ENCODE measurements around the gene CENPW. TPM values are rescaled to one million over a fixed set of nuclear protein-coding genes. Genes with fewer than 3 reads are reported as not detected.

The CENPW gene
- total RNA-seq, 1 experiment from 2014 or later, result 46.9 TPM

- DNase-seq (ENCODE audit: low read depth, low spot score) (no peak), ATAC-seq (peak; percentile 41; the same call in 1 of the 2 replicates)
- intact Hi-C loops (cut with micrococcal nuclease), result no loop called here
- Histone ChIP-seq H3K9ac (ENCODE audit: low read length) (no peak overlapping the region), H3K4me3 (replicated peaks in 1 of 2; ENCODE audit: low read depth in 1 of 2, low read length in 2 of 2) (no peak overlapping the region), H3K4me1 (ENCODE audit: control insufficient read depth in 1 of 2, insufficient read depth in 2 of 2, low read length in 2 of 2) (0 out of 4 replicates have a peak, but pooled peaks cover 0 to 2% of the 10 kb centered on the region in 2 experiments), H2AFZ (ENCODE audit: low read depth, low read length, poor library complexity, severe bottlenecking) (no peak overlapping the region), H3K27me3 (ENCODE audit: insufficient read depth, low read length) (no peaks in the 10 kb centered on the region), H3K4me2 (ENCODE audit: low read length) (no peak overlapping the region), H3K79me2 (ENCODE audit: insufficient read depth, low read length) (peaks cover 2% of the 10 kb centered on the region), H3K27ac (ENCODE audit: low read depth, low read length) (no peak overlapping the region), H3K36me3 (ENCODE audit: control insufficient read depth in 1 of 2, insufficient read depth in 2 of 2, low read length in 2 of 2) (no peaks in the 10 kb centered on the region), H3K9me2 (ENCODE audit: insufficient read depth) (no peaks in the 10 kb centered on the region), H4K20me1 (ENCODE audit: insufficient read depth) (no peaks in the 10 kb centered on the region), H3K9me3 (ENCODE audit: control insufficient read depth in 1 of 2, insufficient read depth in 1 of 2, low read depth in 1 of 2, low read length in 2 of 2) (no peaks in the 10 kb centered on the region)
- ChIA-PET POLR2A (no interaction called here), CTCF (no interaction called here), RAD21 (ENCODE audit: low non-redundant PET in 1 of 2, low total read pairs in 2 of 2, uncharacterized antibody in 2 of 2, unreplicated experiment in 2 of 2) (no interaction called here)
- BruUV-seq (replicated peaks), result no TSS peak
- TF ChIP-seq, protein P1, sequence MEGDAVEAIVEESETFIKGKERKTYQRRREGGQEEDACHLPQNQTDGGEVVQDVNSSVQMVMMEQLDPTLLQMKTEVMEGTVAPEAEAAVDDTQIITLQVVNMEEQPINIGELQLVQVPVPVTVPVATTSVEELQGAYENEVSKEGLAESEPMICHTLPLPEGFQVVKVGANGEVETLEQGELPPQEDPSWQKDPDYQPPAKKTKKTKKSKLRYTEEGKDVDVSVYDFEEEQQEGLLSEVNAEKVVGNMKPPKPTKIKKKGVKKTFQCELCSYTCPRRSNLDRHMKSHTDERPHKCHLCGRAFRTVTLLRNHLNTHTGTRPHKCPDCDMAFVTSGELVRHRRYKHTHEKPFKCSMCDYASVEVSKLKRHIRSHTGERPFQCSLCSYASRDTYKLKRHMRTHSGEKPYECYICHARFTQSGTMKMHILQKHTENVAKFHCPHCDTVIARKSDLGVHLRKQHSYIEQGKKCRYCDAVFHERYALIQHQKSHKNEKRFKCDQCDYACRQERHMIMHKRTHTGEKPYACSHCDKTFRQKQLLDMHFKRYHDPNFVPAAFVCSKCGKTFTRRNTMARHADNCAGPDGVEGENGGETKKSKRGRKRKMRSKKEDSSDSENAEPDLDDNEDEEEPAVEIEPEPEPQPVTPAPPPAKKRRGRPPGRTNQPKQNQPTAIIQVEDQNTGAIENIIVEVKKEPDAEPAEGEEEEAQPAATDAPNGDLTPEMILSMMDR (IDR thresholded peaks at IDR 0.05 in 2 of 3, conservative IDR thresholded peaks at IDR 0.05 in 1 of 3; ENCODE audit: borderline replicate concordance in 1 of 3, insufficient read depth in 1 of 3, low read depth in 2 of 3, low read length in 2 of 3), result peak in 2 of 3 experiments; percentile 42 to 47; a peak in 3 of 6 replicates
- no peak for TF ChIP-seq RAD21 (IDR thresholded peaks at IDR 0.05; ENCODE audit: low read depth)
These were observed 4.7 kb upstream of the CENPW start for GRCh38 chr6:126335210-126335609.

DNA sequence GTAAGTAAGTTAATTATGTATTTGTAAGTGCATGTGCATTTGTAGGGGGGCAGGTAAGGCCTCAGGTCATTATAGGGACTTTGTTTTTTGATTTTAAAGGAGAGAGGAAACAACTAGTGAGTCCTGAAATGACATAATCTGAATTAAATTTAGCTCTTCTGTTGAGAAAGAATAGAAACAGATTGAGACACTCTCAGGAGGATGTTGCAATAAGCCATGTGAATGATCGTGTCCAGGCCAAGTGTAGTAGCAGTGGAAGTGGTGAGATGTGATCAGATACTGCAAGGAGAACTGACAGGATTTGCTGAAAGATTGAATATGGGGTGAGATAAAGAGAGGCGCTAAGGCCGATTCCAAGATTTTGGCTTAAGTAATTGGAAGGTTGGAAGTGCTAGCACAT is 2.6 kb upstream of the CENPW start:
- Histone ChIP-seq H3K27ac (ENCODE audit: low read depth, low read length) (no peak overlapping the region), H3K9ac (ENCODE audit: low read length) (no peak overlapping the region), H3K9me3 (ENCODE audit: control insufficient read depth in 1 of 2, insufficient read depth in 1 of 2, low read depth in 1 of 2, low read length in 2 of 2) (no peaks in the 10 kb centered on the region), H3K27me3 (ENCODE audit: insufficient read depth, low read length) (no peaks in the 10 kb centered on the region), H3K36me3 (ENCODE audit: control insufficient read depth in 1 of 2, insufficient read depth in 2 of 2, low read length in 2 of 2) (no peaks in the 10 kb centered on the region), H3K4me1 (ENCODE audit: control insufficient read depth in 1 of 2, insufficient read depth in 2 of 2, low read length in 2 of 2) (peaks cover 5 to 8% of the 10 kb centered on the region in 2 experiments; a peak in 2 of 4 replicates), H3K4me3 (replicated peaks in 1 of 2; ENCODE audit: low read depth in 1 of 2, low read length in 2 of 2) (no peak overlapping the region), H3K9me2 (ENCODE audit: insufficient read depth) (no peaks in the 10 kb centered on the region), H4K20me1 (ENCODE audit: insufficient read depth) (no peaks in the 10 kb centered on the region), H3K4me2 (ENCODE audit: low read length) (no peak overlapping the region), H2AFZ (ENCODE audit: low read depth, low read length, poor library complexity, severe bottlenecking) (no peak overlapping the region), H3K79me2 (ENCODE audit: insufficient read depth, low read length) (peaks cover 23% of the 10 kb centered on the region)
- DNase-seq (ENCODE audit: low read depth, low spot score) (no peak), ATAC-seq (no peak)
- ChIA-PET POLR2A (no interaction called here), RAD21 (ENCODE audit: low non-redundant PET in 1 of 2, low total read pairs in 2 of 2, uncharacterized antibody in 2 of 2, unreplicated experiment in 2 of 2) (no interaction called here), CTCF (no interaction called here)
- no TSS peak for BruUV-seq (replicated peaks)
- no peak for TF ChIP-seq ZFX (IDR thresholded peaks at IDR 0.05)
- TF ChIP-seq YY1 (IDR thresholded peaks at IDR 0.05; ENCODE audit: extremely low read depth, insufficient replicate concordance, low read depth, low read length), result no peak
- no peak for TF ChIP-seq MAX (IDR thresholded peaks at IDR 0.05)
- no peak for TF ChIP-seq SIN3A (IDR thresholded peaks at IDR 0.05; ENCODE audit: low read depth)
- TF ChIP-seq POLR2AphosphoS5 (IDR thresholded peaks at IDR 0.05; ENCODE audit: low read depth, low read length), result no peak
- TF ChIP-seq ZBTB33 (IDR thresholded peaks at IDR 0.05; ENCODE audit: extremely low read depth, insufficient replicate concordance, low read length), result no peak
- intact Hi-C loops (cut with micrococcal nuclease), result no loop called here
